T-helper 9 cell (primary cell): ENCODE measurements around the gene INHA.

ENCODE experiments used
- DNase-seq: peaks from one replicate; pipeline ENCODE4 v3.0.0-alpha.2; 2020

The INHA gene

GRCh38 chr2:219540784-219541504 lies 31.2 kb upstream of the INHA start:
- no peak for DNase-seq

- DNase-seq, result peak; percentile 84
Measured at GRCh38 chr2:219541611-219542180, 30.4 kb upstream of the INHA start.

- no peak for DNase-seq
Measured at GRCh38 chr2:219542931-219543595, 29.0 kb upstream of the INHA start.

GRCh38 chr2:219543596-219544358 lies 28.3 kb upstream of the INHA start, which contains the start of the genes CHPF and TMEM198:
CHPF (minus strand) TSS chr2:219543809; CDS start chr2:219543538, 271 bp downstream.
TMEM198 (plus strand) TSS chr2:219544028; CDS start chr2:219544728, 700 bp downstream.
- DNase-seq, result peak; percentile 84

- DNase-seq, result no peak
Measured at GRCh38 chr2:219544567-219544966, 27.5 kb upstream of the INHA start.

- DNase-seq, result no peak
Measured at GRCh38 chr2:219545295-219545942, 26.7 kb upstream of the INHA start.

- no peak for DNase-seq
Measured at GRCh38 chr2:219545943-219546352, 26.2 kb upstream of the INHA start.

- no peak for DNase-seq
Measured at GRCh38 chr2:219547621-219548020, 24.5 kb upstream of the INHA start.

- no peak for DNase-seq
Measured at GRCh38 chr2:219548990-219549389, 23.1 kb upstream of the INHA start.

GRCh38 chr2:219549619-219550018 lies 22.5 kb upstream of the INHA start:
- DNase-seq, result no peak

GRCh38 chr2:219551441-219552381 lies 20.4 kb upstream of the INHA start:
- no peak for DNase-seq

GRCh38 chr2:219552382-219553167 lies 19.5 kb upstream of the INHA start:
- peak; percentile 71 for DNase-seq

GRCh38 chr2:219553168-219553417 lies 19.0 kb upstream of the INHA start:
- DNase-seq, result no peak

GRCh38 chr2:219553463-219553963 lies 18.6 kb upstream of the INHA start:
- no peak for DNase-seq

GRCh38 chr2:219554350-219554749 lies 17.8 kb upstream of the INHA start:
- no peak for DNase-seq

GRCh38 chr2:219555956-219556355 lies 16.2 kb upstream of the INHA start:
- DNase-seq, result no peak

GRCh38 chr2:219556413-219556812 lies 15.7 kb upstream of the INHA start:
- DNase-seq, result no peak

GRCh38 chr2:219557320-219557719 lies 14.8 kb upstream of the INHA start:
- DNase-seq, result no peak

GRCh38 chr2:219557791-219558785 lies 14.0 kb upstream of the INHA start:
- no peak for DNase-seq
